Measurements from ENCODE around the gene MAPK9. TPM values are rescaled to one million over a fixed set of nuclear protein-coding genes. Genes with fewer than 3 reads are reported as not detected.

The MAPK9 gene
- total RNA-seq, 1 experiment from 2014 or later: 43.4 TPM

DNA sequence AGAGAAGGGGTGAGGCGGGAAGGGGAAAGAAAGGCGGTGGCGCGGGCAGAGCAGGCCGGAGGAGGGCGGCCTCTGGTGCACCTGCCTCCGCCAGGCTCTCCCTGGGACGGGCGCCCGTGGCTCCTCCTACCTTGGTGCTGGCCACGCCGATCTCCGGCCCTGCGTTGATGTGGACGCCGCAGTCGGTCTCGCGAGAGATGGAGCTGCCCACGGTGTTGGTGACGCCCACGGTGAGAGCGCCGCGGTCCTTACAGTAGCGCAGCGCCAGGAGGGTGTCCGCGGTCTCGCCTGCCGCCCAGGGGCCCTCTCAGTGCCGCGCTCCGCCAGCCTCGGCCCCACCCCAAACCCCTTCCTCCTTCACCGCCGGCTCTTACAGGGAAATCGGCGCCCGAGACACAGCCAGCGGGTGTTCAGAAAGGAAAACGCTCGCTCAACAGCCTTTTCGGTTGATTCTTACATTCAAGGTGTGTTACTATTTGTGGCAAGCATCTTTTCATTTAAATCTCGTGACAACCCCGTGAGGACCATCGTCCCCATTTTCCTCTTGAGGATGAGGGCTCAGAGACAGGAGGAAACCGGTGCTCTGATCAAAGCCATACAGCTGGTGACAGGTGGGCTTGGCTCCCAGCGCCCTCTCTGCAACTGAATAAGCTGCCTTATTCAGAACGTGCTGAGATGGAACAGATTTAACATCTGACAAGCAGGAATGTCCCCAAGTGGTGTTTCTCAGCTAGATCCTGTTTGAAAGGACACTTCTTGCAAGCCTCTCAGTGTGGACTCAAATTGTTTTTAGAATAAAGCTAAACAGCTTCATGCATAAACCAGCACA lies 22.0 kb upstream of the MAPK9 start:
- BruUV-seq (replicated peaks): no TSS peak
- no peak overlapping the region for H3K4me3 ChIP-seq (replicated peaks in 1 of 2; ENCODE audit: low read depth in 1 of 2, low read length in 2 of 2)
- TF ChIP-seq YY1 (IDR thresholded peaks at IDR 0.05; ENCODE audit: extremely low read depth, insufficient replicate concordance, low read depth, low read length): no peak
- TF ChIP-seq, protein P1, sequence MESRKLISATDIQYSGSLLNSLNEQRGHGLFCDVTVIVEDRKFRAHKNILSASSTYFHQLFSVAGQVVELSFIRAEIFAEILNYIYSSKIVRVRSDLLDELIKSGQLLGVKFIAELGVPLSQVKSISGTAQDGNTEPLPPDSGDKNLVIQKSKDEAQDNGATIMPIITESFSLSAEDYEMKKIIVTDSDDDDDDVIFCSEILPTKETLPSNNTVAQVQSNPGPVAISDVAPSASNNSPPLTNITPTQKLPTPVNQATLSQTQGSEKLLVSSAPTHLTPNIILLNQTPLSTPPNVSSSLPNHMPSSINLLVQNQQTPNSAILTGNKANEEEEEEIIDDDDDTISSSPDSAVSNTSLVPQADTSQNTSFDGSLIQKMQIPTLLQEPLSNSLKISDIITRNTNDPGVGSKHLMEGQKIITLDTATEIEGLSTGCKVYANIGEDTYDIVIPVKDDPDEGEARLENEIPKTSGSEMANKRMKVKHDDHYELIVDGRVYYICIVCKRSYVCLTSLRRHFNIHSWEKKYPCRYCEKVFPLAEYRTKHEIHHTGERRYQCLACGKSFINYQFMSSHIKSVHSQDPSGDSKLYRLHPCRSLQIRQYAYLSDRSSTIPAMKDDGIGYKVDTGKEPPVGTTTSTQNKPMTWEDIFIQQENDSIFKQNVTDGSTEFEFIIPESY (IDR thresholded peaks at IDR 0.05; ENCODE audit: extremely low read depth, insufficient replicate concordance, low read length): no peak
- no peak for TF ChIP-seq FOSL1 (IDR thresholded peaks at IDR 0.05; ENCODE audit: low read depth)
- no peak for TF ChIP-seq CEBPB (IDR thresholded peaks at IDR 0.05; ENCODE audit: low read depth)
- no peak for TF ChIP-seq POLR2AphosphoS5 (IDR thresholded peaks at IDR 0.05; ENCODE audit: low read depth, low read length)
- no peak for TF ChIP-seq SP1 (IDR thresholded peaks at IDR 0.05; ENCODE audit: low read depth)
- TF ChIP-seq EGR1 (IDR thresholded peaks at IDR 0.05; ENCODE audit: low read depth): no peak
- TF ChIP-seq MAX (IDR thresholded peaks at IDR 0.05): no peak
- no peak for TF ChIP-seq ZNF274 (IDR thresholded peaks at IDR 0.05; ENCODE audit: low read depth, low read length)
- TF ChIP-seq SIN3A (IDR thresholded peaks at IDR 0.05; ENCODE audit: low read depth): no peak
- TF ChIP-seq, protein P2, sequence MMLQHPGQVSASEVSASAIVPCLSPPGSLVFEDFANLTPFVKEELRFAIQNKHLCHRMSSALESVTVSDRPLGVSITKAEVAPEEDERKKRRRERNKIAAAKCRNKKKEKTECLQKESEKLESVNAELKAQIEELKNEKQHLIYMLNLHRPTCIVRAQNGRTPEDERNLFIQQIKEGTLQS (IDR thresholded peaks at IDR 0.05): no peak
- no peak for TF ChIP-seq RAD21 (IDR thresholded peaks at IDR 0.05; ENCODE audit: low read depth)
- TF ChIP-seq CBX3 (IDR thresholded peaks at IDR 0.05; ENCODE audit: low read depth): no peak
- no peaks in the 10 kb centered on the region for H3K36me3 ChIP-seq (ENCODE audit: control insufficient read depth in 1 of 2, insufficient read depth in 2 of 2, low read length in 2 of 2)
- H3K79me2 ChIP-seq (ENCODE audit: insufficient read depth, low read length): no peaks in the 10 kb centered on the region
- no peak overlapping the region for H2AFZ ChIP-seq (ENCODE audit: low read depth, low read length, poor library complexity, severe bottlenecking)
- ChIA-PET RAD21 (ENCODE audit: low non-redundant PET in 1 of 2, low total read pairs in 2 of 2, uncharacterized antibody in 2 of 2, unreplicated experiment in 2 of 2) (no interaction called here), CTCF (interaction anchor here (0.7 to 3.6 kb wide), 3 partner anchors 15 to 20 kb away, joined by 3 to 28 read pairs (median 15); partner anchors contain the start of gene MAPK9), POLR2A (no interaction called here)
- no peaks in the 10 kb centered on the region for H3K9me3 ChIP-seq (ENCODE audit: control insufficient read depth in 1 of 2, insufficient read depth in 1 of 2, low read depth in 1 of 2, low read length in 2 of 2)
- H3K4me2 ChIP-seq (ENCODE audit: low read length): no peak overlapping the region
- ATAC-seq: no peak
- H3K4me1 ChIP-seq (ENCODE audit: control insufficient read depth in 1 of 2, insufficient read depth in 2 of 2, low read length in 2 of 2): no peaks in the 10 kb centered on the region
- no peaks in the 10 kb centered on the region for H3K27me3 ChIP-seq (ENCODE audit: insufficient read depth, low read length)
- no peak overlapping the region for H3K27ac ChIP-seq (ENCODE audit: low read depth, low read length)
- DNase-seq (ENCODE audit: low read depth, low spot score): no peak
- H3K9me2 ChIP-seq (ENCODE audit: insufficient read depth): no peaks in the 10 kb centered on the region
- no peaks in the 10 kb centered on the region for H4K20me1 ChIP-seq (ENCODE audit: insufficient read depth)
- intact Hi-C loops (cut with micrococcal nuclease): no loop called here
- no peak overlapping the region for H3K9ac ChIP-seq (ENCODE audit: low read length)

All from HCT116 (cell line).